ENCODE measurements around the gene ATG5.

Gene ATG5

DNA sequence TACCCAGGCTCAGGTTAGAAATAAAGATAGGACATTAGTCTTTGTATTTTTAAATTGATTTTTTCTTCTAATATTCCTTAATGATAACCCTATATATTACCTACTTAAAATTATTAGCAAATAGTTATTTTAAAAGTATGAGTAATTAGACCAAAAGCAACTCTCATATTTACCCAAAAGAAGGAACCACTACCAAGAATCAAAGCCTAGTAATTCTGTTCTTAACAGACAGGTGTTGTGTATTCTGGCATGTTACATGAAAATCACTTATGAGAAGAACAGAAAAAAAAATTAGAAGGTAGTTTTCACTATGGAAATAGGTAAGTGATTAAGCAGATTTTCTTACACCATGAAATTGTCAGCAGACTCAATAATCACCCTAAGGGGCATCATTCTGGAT lies 105.1 kb downstream of the ATG5 start:
- DNase-seq (ENCODE audit: low spot score): no peak

- no peak for DNase-seq (ENCODE audit: low spot score)
Measured at GRCh38 chr6:106216527-106216926, 109.0 kb downstream of the ATG5 start.

DNA sequence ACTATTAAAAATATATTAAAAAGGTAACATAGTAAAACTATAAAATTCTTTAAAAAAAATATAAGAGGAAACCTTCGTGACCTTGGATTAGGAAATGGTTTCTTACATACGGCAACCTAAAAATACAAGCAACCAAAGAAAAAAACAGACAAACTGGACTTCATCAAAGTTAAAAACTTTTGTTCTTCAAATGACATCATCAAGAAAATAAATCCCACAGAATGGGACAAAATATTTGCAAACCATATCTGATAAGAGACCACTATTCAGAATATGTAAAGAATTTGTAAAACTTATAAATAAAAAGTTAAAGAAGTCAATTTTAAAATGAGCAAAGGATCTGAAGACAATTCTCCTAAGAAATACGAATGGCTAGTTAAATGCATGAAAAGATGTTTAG lies 110.0 kb downstream of the ATG5 start:
- no peak for DNase-seq (ENCODE audit: low spot score)

DNA sequence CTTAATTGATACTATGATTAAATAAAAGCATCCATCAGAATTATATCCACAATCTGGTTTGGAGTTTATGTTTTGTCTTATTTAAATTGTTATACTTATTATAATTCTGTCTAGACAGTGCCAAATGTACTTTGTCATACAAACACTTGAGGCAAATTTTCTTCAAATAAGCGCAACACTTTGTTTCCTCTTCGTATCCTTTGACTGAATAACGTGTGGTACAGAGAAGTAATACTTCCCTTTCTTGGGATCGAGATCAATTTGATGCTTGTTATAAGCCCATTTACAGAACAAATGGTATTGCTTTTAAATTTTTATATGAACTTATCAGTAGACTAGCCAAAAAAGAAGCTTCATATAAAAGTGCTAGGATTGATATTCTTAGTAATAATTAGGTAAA lies 111.0 kb downstream of the ATG5 start:
- no peak for DNase-seq (ENCODE audit: low spot score)

DNA sequence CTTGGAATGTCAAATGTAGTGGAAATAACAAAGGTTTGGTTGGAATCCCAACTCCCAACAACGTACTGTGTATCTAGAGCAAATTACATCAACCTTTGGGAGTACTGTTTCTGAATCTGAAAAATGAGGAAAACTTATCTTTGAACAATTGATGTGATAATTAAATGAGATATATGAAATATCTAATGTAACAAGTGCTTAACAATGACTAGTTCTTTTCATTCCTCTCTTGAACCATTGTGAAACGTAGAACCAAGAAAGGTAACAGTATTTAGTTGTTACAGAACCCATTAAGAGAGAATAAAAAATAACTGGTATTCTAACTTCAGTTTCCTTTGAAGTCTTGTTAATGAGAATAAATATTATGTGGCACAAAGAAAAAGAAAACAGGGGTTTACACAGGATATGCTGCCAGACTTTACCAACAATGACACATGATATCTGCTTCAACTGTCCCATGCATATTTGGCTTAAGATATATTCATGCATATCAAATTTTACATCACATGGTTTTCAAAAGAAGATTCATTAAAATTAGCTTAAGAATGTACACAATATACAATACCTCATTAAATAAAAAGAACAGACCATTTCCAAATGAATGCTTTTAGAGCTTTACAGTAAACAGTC lies 111.8 kb downstream of the ATG5 start:
- DNase-seq (ENCODE audit: low spot score): no peak

DNA sequence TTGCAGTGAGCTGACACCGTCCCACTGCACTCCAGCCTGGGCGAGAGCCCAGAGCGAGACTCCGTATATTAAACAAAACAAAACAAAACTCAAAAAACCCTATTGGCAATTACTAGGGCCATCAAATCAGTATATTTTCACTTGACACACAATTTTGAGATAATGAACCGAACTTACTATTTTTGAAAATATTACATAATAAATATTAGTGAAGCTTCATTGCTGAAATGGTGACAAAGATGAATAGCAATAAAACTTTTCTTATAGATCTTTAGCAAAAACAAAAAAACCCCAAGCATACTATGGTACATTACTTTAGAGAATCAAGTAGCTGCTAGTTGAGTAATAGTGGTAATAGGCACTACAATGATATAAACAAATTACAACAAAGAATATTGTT lies 113.0 kb downstream of the ATG5 start:
- no peak for DNase-seq (ENCODE audit: low spot score)

DNA sequence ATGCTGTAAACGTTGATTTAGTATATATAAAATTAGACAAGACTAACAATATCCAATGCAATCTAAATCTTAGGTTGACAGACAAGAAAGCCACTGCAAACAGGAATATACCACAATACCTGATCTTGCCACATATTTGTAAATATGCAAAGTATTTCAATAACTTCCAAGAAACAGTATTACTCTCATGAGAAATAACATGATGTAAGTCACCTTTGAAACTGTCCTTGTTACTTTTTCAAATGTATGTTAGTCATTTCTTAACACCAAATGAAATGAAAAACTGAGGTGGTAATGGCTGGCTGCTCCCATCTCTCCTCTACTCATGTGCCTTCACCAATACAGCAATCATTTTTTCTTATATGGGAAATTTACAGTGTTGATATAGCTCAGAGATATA lies 118.7 kb downstream of the ATG5 start:
- no peak for DNase-seq (ENCODE audit: low spot score)

DNA sequence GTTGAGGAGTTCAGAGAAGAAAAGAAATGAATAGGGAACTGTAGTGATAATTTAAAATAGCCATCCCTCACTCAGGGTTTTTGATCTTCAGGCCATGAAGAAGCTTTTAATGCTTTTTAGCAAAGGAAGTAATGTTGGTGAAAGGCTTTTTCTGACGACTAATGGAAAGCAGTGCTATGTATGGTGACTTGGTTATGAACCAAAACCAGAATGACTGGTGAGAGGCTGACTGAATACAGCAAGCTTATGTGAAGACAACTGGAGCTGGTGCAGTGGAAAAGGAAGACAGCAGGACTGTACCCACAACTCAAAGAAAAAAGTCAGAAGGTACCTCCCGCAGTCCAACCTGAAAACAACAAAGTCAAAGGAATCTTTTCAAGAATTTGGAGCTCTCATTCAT lies 120.6 kb downstream of the ATG5 start:
- DNase-seq (ENCODE audit: low spot score): no peak

DNA sequence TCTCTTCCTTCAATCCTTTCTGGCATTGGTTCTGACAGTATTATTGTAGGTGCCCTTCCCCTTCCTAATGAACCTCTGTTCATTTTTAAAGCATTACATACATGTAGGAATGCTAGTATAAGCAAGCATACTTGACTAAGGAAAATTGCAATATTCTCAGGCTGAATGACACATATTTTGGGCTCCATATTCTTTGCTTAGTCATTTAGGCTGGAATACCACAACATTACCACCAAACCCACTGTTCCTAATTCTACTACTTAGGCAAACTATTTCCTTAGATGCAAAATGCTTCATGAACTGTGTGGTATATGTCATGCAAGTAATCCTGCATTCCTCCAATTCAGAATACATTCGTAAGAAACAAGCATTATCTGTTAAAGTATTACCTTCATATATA lies 125.6 kb downstream of the ATG5 start:
- no peak for DNase-seq (ENCODE audit: low spot score)

DNA sequence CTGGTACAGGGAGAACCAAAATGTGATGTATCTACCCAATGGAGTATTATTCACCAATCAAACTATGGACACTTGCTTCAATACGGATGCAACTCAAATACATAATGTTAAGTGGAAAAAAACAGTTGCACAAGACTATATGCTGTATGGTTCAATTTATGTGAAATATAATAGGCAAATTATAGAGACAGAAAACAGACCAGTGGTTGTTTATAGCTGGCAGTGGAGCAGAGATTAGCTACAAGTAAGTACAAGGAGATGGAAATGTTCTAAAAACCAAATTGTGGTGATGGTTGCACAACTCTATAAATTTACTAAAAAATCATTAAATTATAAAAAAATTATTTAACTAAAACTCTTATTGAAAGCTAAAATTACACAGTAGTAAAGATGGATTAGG lies 126.2 kb downstream of the ATG5 start:
- no peak for DNase-seq (ENCODE audit: low spot score)

DNA sequence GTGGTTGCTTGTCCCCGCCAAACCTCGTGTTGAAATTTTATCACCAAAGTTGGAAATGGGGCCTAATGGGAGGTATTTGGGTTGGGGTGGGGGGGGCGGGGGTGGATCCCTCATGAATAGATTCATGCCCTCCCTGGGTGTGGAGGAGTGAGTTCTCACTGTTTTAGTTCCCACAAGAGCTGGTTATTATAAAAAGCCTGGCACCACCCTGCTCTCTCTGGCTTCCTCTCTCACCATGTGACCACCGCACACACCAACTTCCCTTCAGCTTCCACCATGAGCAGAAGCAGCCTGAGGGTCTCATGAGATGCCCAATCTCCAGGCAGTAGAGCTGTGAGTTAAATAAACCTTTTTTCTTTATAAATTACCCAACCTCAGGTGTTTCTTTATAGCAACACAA lies 128.1 kb downstream of the ATG5 start:
- DNase-seq (ENCODE audit: low spot score): no peak

GRCh38 chr6:106194949-106195921 lies 130.3 kb downstream of the ATG5 start:
- DNase-seq (ENCODE audit: low spot score): peak; percentile 67

DNA sequence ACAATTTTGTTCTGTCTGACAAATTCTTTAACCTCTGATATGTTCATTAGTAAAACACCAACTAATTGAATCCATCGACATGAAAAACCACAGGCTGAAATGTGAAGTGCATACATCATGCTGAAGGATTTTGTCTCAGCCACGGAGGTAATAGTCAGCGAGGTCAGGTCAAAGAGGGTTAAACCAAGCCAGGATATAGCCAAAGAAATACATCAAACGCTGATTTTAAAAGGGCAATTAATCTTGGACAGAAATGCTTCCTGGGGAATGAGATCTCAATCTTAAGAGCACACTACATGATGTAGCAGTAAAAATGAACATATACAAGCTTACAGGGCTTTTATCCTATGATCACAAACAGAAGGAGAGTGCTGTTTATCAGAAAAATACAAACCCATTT lies 132.7 kb downstream of the ATG5 start:
- no peak for DNase-seq (ENCODE audit: low spot score)

- no peak for DNase-seq (ENCODE audit: low spot score)
Measured at GRCh38 chr6:106188104-106188794, 137.3 kb downstream of the ATG5 start.

DNA sequence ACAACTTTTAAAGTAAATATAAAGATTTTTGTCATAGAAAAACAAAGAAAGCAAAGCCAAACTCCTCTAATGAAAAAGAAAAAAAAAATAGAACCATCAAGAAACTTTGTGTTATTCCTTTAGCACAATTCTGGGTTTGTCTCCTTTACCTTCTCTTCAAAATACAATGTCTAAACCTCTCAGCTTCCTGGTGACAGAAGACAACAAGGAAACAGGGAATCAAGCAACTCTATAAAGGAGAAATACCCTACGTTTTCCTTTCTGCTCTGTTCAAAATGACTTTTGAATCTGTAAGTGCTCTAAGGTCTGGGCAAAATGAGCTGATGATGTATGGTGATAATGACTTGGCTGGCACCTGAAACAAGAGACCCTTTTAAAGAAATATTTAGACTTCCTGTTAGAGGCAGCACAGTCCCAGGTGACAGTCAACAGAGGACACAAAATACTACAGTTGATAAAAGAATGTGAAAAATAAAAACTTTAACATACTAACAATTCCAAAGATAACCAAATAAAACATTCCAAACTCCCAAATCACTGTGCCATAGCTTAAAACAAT lies 138.1 kb downstream of the ATG5 start:
- DNase-seq (ENCODE audit: low spot score): no peak

GRCh38 chr6:106186714-106187113 lies 138.8 kb downstream of the ATG5 start:
- DNase-seq (ENCODE audit: low spot score): no peak

GRCh38 chr6:106186172-106186571 lies 139.4 kb downstream of the ATG5 start:
- DNase-seq (ENCODE audit: low spot score): no peak

GRCh38 chr6:106185615-106186014 lies 139.9 kb downstream of the ATG5 start:
- no peak for DNase-seq (ENCODE audit: low spot score)

- DNase-seq (ENCODE audit: low spot score): no peak
Measured at GRCh38 chr6:106184629-106185028, 140.9 kb downstream of the ATG5 start.

GRCh38 chr6:106183430-106183829 lies 142.1 kb downstream of the ATG5 start:
- no peak for DNase-seq (ENCODE audit: low spot score)

GRCh38 chr6:106182455-106182854 lies 143.1 kb downstream of the ATG5 start:
- DNase-seq (ENCODE audit: low spot score): no peak

GRCh38 chr6:106181664-106182418 lies 143.7 kb downstream of the ATG5 start:
- no peak for DNase-seq (ENCODE audit: low spot score)

Data from LoVo (cell line).